DOHH2 (cell line): Measurements from ENCODE around the gene TCERG1L.

Source experiments
- H3F3A ChIP-seq: fragments of 200-600 bp; sonication (generic), shearing (Covaris generic); 2 replicates; pipeline ENCODE4 v1.6.0; 2016; ENCODE audit warnings: antibody characterized with exemption, mild to moderate bottlenecking; ENCODE audit not compliant: control insufficient read depth, insufficient read depth
- H3K27ac ChIP-seq: fragments of 200-600 bp; sonication (generic); 2 replicates; pipeline ENCODE4 v1.5.1; 2014; ENCODE audit warnings: low read depth, mild to moderate bottlenecking, low read length, moderate library complexity
- H3K27me3 ChIP-seq: fragments of 200-600 bp; sonication (generic); 2 replicates; pipeline ENCODE4 v1.6.1; 2014; ENCODE audit warnings: mild to moderate bottlenecking, low read length, mixed read lengths; ENCODE audit not compliant: control insufficient read depth
- H3K36me3 ChIP-seq: fragments of 200-600 bp; sonication (generic); 2 replicates; pipeline ENCODE4 v1.6.1; 2014; ENCODE audit warnings: mild to moderate bottlenecking, low read length, moderate library complexity, mixed read lengths; ENCODE audit not compliant: control insufficient read depth
- H3K4me1 ChIP-seq: fragments of 200-600 bp; sonication (generic); 2 replicates; pipeline ENCODE4 v1.6.1; 2014; ENCODE audit warnings: mild to moderate bottlenecking, low read length, mixed read lengths; ENCODE audit not compliant: control insufficient read depth
- H3K4me2 ChIP-seq: fragments of 200-600 bp; sonication (generic); 2 replicates; pipeline ENCODE4 v1.6.0; 2014; ENCODE audit warnings: mild to moderate bottlenecking, low read length, moderate library complexity
- H3K4me3 ChIP-seq: fragments of 200-600 bp; sonication (generic); 2 replicates; pipeline ENCODE4 v1.5.1; 2014; ENCODE audit warnings: mild to moderate bottlenecking, low read length, mixed read lengths
- H3K79me2 ChIP-seq: fragments of 200-600 bp; sonication (generic); 2 replicates; pipeline ENCODE4 v1.6.1; 2014; ENCODE audit warnings: mild to moderate bottlenecking, low read length, mixed read lengths; ENCODE audit not compliant: control insufficient read depth
- H3K9me2 ChIP-seq: fragments of 200-600 bp; sonication (generic); replicated peaks from 2 replicates; pipeline ENCODE4 v1.6.1; 2014; ENCODE audit warnings: mild to moderate bottlenecking, low read length, mixed read lengths; ENCODE audit not compliant: control insufficient read depth
- H3K9me3 ChIP-seq: fragments of 200-600 bp; sonication (generic); 2 replicates; pipeline ENCODE4 v1.6.1; 2014; ENCODE audit warnings: antibody characterized with exemption, low read length, mixed read lengths; ENCODE audit not compliant: control insufficient read depth, insufficient read depth
- H4K20me1 ChIP-seq: fragments of 200-600 bp; sonication (generic); 2 replicates; pipeline ENCODE4 v1.6.0; 2014; ENCODE audit warnings: low read depth, mild to moderate bottlenecking, antibody characterized with exemption, low read length, moderate library complexity; ENCODE audit not compliant: control insufficient read depth, insufficient read depth
- CTCF ChIP-seq: fragments of 200-600 bp; sonication (generic); IDR thresholded peaks from one replicate; pipeline ENCODE4 v1.5.1; 2014; ENCODE audit warnings: antibody characterized with exemption, mild to moderate bottlenecking, low read depth, low read length; ENCODE audit not compliant: poor library complexity, severe bottlenecking
- EZH2phosphoT487 ChIP-seq: fragments of 200-600 bp; sonication (generic); IDR thresholded peaks from 2 replicates; pipeline ENCODE4 v1.6.1; 2017; ENCODE audit warnings: borderline replicate concordance, mild to moderate bottlenecking, antibody characterized with exemption, low read length, moderate library complexity, mixed read lengths

TCERG1L gene

DNA sequence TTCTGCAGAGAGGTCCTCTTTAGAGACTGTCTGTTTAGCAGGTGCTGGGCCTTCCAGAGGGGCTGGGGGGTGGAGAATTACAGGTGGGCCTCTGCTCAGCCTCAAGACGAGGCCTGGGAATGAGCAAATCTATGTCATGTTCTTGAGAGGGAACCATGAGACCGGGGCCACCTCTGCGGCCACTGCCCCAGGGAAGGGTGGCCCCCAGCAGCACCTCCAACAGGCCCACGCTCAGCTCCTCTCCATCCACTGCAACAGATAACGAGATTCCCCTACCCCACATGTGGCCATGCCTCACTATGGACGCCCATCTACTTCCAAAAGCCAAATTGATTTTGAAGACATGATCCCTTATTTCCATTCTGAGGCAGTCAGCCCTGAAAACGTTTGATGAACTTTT lies 176.9 kb downstream of the TCERG1L start:
- no peaks in the 10 kb centered on the region for H4K20me1 ChIP-seq
- no peaks in the 10 kb centered on the region for H3K36me3 ChIP-seq
- no peak overlapping the region for H3K4me3 ChIP-seq
- no peaks in the 10 kb centered on the region for H3F3A ChIP-seq
- no peak overlapping the region for H3K27ac ChIP-seq
- H3K4me1 ChIP-seq = no peaks in the 10 kb centered on the region
- H3K27me3 ChIP-seq = no peaks in the 10 kb centered on the region
- H3K4me2 ChIP-seq = no peak overlapping the region
- TF ChIP-seq CTCF = no peak
- no peak for TF ChIP-seq EZH2phosphoT487
- H3K79me2 ChIP-seq = no peaks in the 10 kb centered on the region
- no peaks in the 10 kb centered on the region for H3K9me3 ChIP-seq
- no peaks in the 10 kb centered on the region for H3K9me2 ChIP-seq

DNA sequence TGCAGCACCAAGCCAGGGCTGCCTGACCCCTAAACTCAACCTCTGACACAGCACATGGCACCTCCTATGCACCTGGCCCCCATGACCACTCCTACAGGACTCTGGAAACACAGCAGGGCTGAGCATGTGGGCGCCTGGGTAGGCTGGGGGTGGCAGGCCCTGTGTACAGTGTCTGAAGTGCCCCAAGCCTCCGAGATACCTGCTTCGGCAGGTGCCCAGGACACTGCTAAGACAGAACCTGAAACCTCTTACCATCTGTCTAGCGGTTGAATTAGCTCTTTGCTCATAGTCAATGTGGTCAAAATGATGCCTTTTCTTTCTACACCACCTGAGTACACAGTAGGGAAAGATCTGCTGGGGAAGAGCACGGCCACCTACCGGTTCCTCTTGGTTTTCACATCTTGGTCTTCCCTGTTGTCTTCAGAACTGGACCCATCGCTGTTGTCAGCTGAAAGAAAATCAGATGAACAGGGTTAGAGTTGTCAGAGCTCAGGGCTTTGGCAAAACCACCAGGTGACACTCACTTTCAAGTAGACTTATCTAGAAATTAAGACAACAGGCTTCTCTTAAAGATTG lies 177.4 kb downstream of the TCERG1L start:
- Histone ChIP-seq H3F3A (no peaks in the 10 kb centered on the region), H3K27me3 (no peaks in the 10 kb centered on the region), H3K27ac (no peak overlapping the region), H4K20me1 (no peaks in the 10 kb centered on the region), H3K4me2 (no peak overlapping the region), H3K4me1 (no peaks in the 10 kb centered on the region), H3K36me3 (no peaks in the 10 kb centered on the region), H3K9me2 (no peaks in the 10 kb centered on the region), H3K9me3 (no peaks in the 10 kb centered on the region), H3K79me2 (no peaks in the 10 kb centered on the region), H3K4me3 (no peak overlapping the region)
- no peak for TF ChIP-seq CTCF
- TF ChIP-seq EZH2phosphoT487 = no peak

- H3K4me2 ChIP-seq = no peak overlapping the region
- no peaks in the 10 kb centered on the region for H3K4me1 ChIP-seq
- no peaks in the 10 kb centered on the region for H3K27me3 ChIP-seq
- TF ChIP-seq CTCF (no peak), EZH2phosphoT487 (no peak)
- H3K36me3 ChIP-seq = no peaks in the 10 kb centered on the region
- H3K27ac ChIP-seq = no peak overlapping the region
- H3K9me3 ChIP-seq = no peaks in the 10 kb centered on the region
- no peaks in the 10 kb centered on the region for H3K9me2 ChIP-seq
- no peak overlapping the region for H3K4me3 ChIP-seq
- H4K20me1 ChIP-seq = no peaks in the 10 kb centered on the region
- H3F3A ChIP-seq = no peaks in the 10 kb centered on the region
- H3K79me2 ChIP-seq = no peaks in the 10 kb centered on the region
Observed at GRCh38 chr10:131132681-131133080, 178.8 kb downstream of the TCERG1L start.
